HL-60 (cell line): Measurements from ENCODE around the gene BMERB1.

ENCODE experiments used
- DNase-seq, 2 experiments: peaks; one replicate each; pipeline ENCODE4 v3.0.0-alpha.2; 2010 to 2020; ENCODE audit warnings: low read depth in 1 of 2, low spot score in 1 of 2
- H3K27ac ChIP-seq: fragments of 250-450 bp; sonication (Bioruptor Pico); replicated peaks from 2 replicates; pipeline ENCODE4 v1.5.1; 2020; ENCODE audit warnings: mild to moderate bottlenecking, moderate library complexity
- H3K27me3 ChIP-seq: fragments of 250-450 bp; sonication (Bioruptor Pico); 2 replicates; pipeline ENCODE4 v1.5.1; 2021; ENCODE audit warnings: mild to moderate bottlenecking, moderate library complexity; ENCODE audit not compliant: insufficient read depth, poor library complexity, severe bottlenecking
- H3K4me3 ChIP-seq: replicated peaks from 2 replicates; pipeline ENCODE4 v1.5.1; 2011; ENCODE audit warnings: mild to moderate bottlenecking, control low read depth, low read length; ENCODE audit not compliant: insufficient read depth
- GABPA ChIP-seq: IDR thresholded peaks from 2 replicates; pipeline ENCODE4 v1.6.1; 2012; ENCODE audit warnings: low read depth
- POLR2AphosphoS5 ChIP-seq: IDR thresholded peaks from 2 replicates; pipeline ENCODE4 v1.6.1; 2012; ENCODE audit warnings: low read depth
- SPI1 ChIP-seq: IDR thresholded peaks from 2 replicates; pipeline ENCODE4 v1.6.1; 2012; ENCODE audit warnings: low read depth, mild to moderate bottlenecking, borderline replicate concordance
- TF ChIP-seq, protein P1 (sequence below): IDR thresholded peaks from 2 replicates; pipeline ENCODE4 v1.6.1; 2012; ENCODE audit warnings: low read depth; ENCODE audit not compliant: insufficient replicate concordance
- TF ChIP-seq, protein P2 (sequence below): IDR thresholded peaks from one replicate; pipeline ENCODE4 v1.5.1; 2011; ENCODE audit warnings: low read length, control low read depth, inconsistent platforms; ENCODE audit not compliant: insufficient read depth

BMERB1 gene

DNA sequence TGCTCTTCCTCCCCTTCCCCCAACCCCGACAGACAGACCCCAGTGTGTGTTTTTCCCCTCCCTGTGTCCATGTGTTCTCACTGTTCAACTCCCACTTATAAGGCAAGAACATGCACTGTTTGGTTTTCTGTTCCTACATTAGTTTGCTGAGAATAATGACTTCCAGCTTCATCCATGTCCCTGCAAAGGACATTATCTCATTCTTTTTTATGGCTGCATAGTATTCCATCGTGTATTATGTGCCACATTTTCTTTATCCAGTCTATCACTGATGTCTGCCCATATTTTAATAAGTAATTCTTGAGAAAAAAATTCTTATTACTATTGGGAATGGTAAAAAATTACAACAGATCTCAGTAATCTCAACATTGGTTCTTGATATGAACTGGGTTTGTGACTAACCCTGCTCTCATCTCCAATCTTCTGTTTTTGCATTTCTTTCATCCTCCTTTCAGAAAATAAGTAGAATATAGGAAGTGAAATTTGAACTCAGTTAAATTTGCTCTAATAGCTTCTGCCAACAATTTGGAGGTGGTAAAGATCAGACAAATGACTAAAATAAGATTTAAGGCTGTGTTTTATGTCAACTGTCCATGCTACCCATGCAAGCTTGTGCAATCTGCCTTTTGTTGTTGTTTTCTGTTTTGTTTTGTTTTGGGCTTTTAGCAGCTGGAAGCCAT is 197.5 kb downstream of the BMERB1 start:
- H3K27ac ChIP-seq, result no peak overlapping the region
- H3K27me3 ChIP-seq, result no peaks in the 10 kb centered on the region
- DNase-seq, result no peak
- H3K4me3 ChIP-seq, result no peak overlapping the region
- TF ChIP-seq GABPA, result no peak
- TF ChIP-seq, protein P1, sequence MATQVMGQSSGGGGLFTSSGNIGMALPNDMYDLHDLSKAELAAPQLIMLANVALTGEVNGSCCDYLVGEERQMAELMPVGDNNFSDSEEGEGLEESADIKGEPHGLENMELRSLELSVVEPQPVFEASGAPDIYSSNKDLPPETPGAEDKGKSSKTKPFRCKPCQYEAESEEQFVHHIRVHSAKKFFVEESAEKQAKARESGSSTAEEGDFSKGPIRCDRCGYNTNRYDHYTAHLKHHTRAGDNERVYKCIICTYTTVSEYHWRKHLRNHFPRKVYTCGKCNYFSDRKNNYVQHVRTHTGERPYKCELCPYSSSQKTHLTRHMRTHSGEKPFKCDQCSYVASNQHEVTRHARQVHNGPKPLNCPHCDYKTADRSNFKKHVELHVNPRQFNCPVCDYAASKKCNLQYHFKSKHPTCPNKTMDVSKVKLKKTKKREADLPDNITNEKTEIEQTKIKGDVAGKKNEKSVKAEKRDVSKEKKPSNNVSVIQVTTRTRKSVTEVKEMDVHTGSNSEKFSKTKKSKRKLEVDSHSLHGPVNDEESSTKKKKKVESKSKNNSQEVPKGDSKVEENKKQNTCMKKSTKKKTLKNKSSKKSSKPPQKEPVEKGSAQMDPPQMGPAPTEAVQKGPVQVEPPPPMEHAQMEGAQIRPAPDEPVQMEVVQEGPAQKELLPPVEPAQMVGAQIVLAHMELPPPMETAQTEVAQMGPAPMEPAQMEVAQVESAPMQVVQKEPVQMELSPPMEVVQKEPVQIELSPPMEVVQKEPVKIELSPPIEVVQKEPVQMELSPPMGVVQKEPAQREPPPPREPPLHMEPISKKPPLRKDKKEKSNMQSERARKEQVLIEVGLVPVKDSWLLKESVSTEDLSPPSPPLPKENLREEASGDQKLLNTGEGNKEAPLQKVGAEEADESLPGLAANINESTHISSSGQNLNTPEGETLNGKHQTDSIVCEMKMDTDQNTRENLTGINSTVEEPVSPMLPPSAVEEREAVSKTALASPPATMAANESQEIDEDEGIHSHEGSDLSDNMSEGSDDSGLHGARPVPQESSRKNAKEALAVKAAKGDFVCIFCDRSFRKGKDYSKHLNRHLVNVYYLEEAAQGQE, result no peak
- no peak for TF ChIP-seq POLR2AphosphoS5
- TF ChIP-seq, protein P2, sequence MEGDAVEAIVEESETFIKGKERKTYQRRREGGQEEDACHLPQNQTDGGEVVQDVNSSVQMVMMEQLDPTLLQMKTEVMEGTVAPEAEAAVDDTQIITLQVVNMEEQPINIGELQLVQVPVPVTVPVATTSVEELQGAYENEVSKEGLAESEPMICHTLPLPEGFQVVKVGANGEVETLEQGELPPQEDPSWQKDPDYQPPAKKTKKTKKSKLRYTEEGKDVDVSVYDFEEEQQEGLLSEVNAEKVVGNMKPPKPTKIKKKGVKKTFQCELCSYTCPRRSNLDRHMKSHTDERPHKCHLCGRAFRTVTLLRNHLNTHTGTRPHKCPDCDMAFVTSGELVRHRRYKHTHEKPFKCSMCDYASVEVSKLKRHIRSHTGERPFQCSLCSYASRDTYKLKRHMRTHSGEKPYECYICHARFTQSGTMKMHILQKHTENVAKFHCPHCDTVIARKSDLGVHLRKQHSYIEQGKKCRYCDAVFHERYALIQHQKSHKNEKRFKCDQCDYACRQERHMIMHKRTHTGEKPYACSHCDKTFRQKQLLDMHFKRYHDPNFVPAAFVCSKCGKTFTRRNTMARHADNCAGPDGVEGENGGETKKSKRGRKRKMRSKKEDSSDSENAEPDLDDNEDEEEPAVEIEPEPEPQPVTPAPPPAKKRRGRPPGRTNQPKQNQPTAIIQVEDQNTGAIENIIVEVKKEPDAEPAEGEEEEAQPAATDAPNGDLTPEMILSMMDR, result no peak
- no peak for TF ChIP-seq SPI1

DNA sequence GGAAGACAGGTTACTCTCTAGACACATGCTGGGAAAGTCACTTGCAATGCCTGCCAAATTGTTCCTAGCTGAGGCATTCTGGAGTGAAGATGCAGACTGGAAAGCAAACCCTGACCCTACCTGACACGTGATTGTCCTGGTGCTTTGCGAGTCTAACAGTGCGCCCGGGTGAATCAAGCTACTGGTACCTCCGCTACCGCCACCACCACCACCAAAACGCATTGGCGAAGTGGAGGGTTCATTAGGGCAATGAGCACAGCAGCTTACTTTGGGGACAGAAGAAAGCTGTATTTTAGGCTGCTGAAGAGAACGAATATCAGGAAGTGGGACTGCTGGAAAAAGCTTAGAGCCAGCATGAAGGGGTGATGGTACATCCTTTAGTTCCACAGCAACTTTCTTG is 201.5 kb downstream of the BMERB1 start:
- Histone ChIP-seq H3K27ac (no peak overlapping the region), H3K4me3 (no peak overlapping the region)
- TF ChIP-seq GABPA (no peak), SPI1 (no peak)

DNA sequence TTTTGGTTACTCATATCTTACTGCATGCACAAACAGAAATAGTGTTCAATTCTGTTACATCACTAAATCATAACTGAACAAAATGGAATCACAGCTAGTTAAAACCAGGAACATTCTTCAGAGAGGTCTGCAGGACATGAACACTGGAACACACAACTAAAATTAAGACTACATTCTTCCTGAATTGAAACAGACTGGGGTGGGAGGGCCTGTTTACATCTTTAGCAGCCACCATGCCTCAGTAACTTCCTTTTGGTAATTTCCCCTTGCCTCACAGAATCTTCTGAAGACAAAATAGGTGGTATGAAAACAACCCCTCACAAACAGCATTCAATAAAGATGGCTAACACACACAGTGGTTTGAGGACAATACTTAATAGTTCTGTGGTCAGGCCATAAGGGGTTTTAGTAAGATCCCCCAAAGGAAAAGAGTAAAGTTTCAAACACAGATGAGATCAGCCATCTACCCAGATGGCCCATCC is 202.0 kb downstream of the BMERB1 start:
- TF ChIP-seq GABPA, result no peak
- TF ChIP-seq SPI1, result no peak
- TF ChIP-seq, protein P1, result no peak
- no peak for TF ChIP-seq POLR2AphosphoS5
- TF ChIP-seq, protein P2, result no peak
- H3K27ac ChIP-seq, result no peak overlapping the region
- no peak overlapping the region for H3K4me3 ChIP-seq
- DNase-seq, result no peak
- H3K27me3 ChIP-seq, result no peaks in the 10 kb centered on the region

More for the DNA sequence above, 201.5 kb downstream of the BMERB1 start:
- no peak for DNase-seq
- H3K27me3 ChIP-seq, result no peaks in the 10 kb centered on the region
